GM12865 (cell line): ENCODE results near the gene CCDC188.

Experiments
- DNase-seq: peaks from one replicate; pipeline ENCODE4 v3.0.0; 2010; ENCODE audit warnings: low read depth
- H3K4me3 ChIP-seq: 2 replicates; pipeline ENCODE4 v1.5.1; 2011; ENCODE audit warnings: mild to moderate bottlenecking, low read depth, low read length, control low read depth
- CTCF ChIP-seq: IDR thresholded peaks from 2 replicates; pipeline ENCODE4 v1.5.1; 2011; ENCODE audit warnings: low read length, control low read depth, low read depth, inconsistent platforms; ENCODE audit not compliant: insufficient read depth; ENCODE audit errors: missing control alignments

The CCDC188 gene

GRCh38 chr22:20154602-20155187, 3.8 kb upstream of the CCDC188 start:
- TF ChIP-seq CTCF, result no peak
- H3K4me3 ChIP-seq, result no peak overlapping the region
- DNase-seq, result no peak

- no peak for TF ChIP-seq CTCF
- DNase-seq, result no peak
- H3K4me3 ChIP-seq, result no peak overlapping the region
Measured at GRCh38 chr22:20153945-20154344, 3.1 kb upstream of the CCDC188 start.

GRCh38 chr22:20152464-20152890, 1.6 kb upstream of the CCDC188 start:
- H3K4me3 ChIP-seq, result no peak overlapping the region
- DNase-seq, result no peak
- no peak for TF ChIP-seq CTCF

- no peak for TF ChIP-seq CTCF
- no peak overlapping the region for H3K4me3 ChIP-seq
- DNase-seq, result no peak
Measured at GRCh38 chr22:20151276-20151588, 377 bp upstream of the CCDC188 start.

GRCh38 chr22:20149257-20150250, 1.3 kb downstream of the CCDC188 start:
- no peak for DNase-seq
- no peak for TF ChIP-seq CTCF
- H3K4me3 ChIP-seq, result no peak overlapping the region

GRCh38 chr22:20148414-20148813, 2.4 kb downstream of the CCDC188 start:
- TF ChIP-seq CTCF, result no peak
- H3K4me3 ChIP-seq, result no peak overlapping the region
- DNase-seq, result no peak
